ENCODE data around the gene XAGE3. TPM values are rescaled to one million over a fixed set of nuclear protein-coding genes. Genes with fewer than 3 reads are reported as not detected.
"Not testable (repeated sequence)": the region's sequence is repeated elsewhere in the genome, so short reads cannot be mapped to it uniquely, and the experiment has no call there.

XAGE3 gene
- total RNA-seq, 4 donors from 2014 or later, result not detected

DNA sequence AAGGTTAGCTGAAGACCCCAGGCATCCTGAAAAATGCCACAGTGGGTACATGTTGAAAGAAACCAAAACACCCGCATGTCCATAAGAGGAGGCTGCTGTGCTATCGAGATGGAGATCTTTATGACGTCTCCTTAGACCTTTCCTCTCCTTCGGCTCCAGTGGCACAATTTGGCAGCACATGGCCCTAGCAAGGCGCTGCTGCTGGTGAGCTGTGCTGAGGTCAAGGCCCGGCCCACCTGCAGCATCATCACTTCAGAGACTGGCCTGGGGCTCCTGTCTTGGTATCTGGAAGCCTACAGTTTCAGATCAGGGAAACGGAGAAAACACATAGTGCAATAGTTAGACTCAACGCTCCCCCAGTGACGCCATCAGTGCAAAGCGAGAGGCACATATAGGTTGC, 7.6 kb upstream of the XAGE3 start:
- H3K4me3 ChIP-seq, H3K27ac ChIP-seq, H3K4me1 ChIP-seq, H3K36me3 ChIP-seq, DNase-seq, H3K27me3 ChIP-seq, H3K9me3 ChIP-seq: not testable (repeated sequence)

DNA sequence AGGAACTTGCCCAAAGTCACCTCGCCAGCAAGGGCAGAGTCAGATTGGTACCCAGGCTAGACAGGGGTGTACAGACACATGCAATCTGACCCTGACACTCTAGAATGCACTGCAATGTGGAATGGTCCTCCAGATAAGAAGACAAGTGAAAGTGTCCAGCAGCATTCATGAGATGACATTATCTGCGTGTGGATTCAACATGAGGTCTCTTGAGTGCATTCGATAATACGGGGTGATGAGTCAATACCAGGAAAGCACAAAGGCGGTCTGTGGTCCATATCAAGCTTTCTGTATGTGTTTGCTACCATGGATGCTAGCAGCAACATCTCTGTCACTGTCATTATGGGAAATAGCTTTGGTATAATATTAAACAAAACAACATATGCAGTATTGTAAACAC, 6.8 kb upstream of the XAGE3 start:
- no peak overlapping the region for H3K27ac ChIP-seq
- no peaks in the 10 kb centered on the region for H3K36me3 ChIP-seq
- H3K9me3 ChIP-seq, result no peaks in the 10 kb centered on the region
- DNase-seq, result no peak
- TF ChIP-seq, protein P1, sequence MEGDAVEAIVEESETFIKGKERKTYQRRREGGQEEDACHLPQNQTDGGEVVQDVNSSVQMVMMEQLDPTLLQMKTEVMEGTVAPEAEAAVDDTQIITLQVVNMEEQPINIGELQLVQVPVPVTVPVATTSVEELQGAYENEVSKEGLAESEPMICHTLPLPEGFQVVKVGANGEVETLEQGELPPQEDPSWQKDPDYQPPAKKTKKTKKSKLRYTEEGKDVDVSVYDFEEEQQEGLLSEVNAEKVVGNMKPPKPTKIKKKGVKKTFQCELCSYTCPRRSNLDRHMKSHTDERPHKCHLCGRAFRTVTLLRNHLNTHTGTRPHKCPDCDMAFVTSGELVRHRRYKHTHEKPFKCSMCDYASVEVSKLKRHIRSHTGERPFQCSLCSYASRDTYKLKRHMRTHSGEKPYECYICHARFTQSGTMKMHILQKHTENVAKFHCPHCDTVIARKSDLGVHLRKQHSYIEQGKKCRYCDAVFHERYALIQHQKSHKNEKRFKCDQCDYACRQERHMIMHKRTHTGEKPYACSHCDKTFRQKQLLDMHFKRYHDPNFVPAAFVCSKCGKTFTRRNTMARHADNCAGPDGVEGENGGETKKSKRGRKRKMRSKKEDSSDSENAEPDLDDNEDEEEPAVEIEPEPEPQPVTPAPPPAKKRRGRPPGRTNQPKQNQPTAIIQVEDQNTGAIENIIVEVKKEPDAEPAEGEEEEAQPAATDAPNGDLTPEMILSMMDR (IDR thresholded peaks at IDR 0.05), result no peak
- no peak for TF ChIP-seq POLR2A (IDR thresholded peaks at IDR 0.05)
- H3K4me1 ChIP-seq, result no peaks in the 10 kb centered on the region
- no peak overlapping the region for H3K4me3 ChIP-seq
- H3K27me3 ChIP-seq, result no peaks in the 10 kb centered on the region

DNA sequence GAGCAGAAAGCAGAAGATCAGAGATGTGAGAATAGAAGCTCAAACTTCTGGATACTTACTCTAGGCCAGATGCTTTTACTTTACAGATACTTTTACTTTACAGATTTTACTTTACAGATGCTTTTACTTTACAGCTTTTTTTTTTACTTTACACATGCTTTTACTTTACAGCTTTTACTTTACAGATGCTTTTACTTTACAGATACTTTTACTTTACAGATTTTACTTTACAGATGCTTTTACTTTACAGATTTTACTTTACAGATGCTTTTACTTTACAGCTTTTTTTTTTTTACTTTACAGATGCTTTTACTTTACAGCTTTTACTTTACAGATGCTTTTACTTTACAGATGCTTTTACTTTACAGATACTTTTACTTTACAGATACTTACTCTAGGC, 5.9 kb upstream of the XAGE3 start:
- DNase-seq, H3K4me3 ChIP-seq, H3K9me3 ChIP-seq, H3K27me3 ChIP-seq, H3K27ac ChIP-seq, H3K4me1 ChIP-seq, H3K36me3 ChIP-seq: not testable (repeated sequence)

DNA sequence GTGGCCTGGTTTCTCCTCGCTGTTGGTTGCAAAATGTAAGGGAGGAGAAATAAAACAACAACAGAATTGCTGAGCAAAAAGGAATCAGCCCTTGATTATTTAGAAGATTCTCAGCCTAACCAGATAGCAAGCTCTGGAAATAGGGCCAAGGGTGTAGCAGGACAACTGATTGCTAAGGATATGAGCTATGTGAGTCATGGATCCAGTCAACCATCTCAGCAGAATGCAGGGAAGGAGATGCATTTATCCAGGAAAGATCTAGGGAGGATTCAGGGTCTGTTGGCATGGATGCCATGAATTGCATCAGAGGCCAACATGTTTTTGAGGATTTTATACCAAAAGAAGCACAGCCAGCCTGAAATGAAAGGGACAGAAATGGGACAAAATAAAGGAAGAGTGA, 2.2 kb upstream of the XAGE3 start:
- H3K36me3 ChIP-seq, result no peaks in the 10 kb centered on the region
- no peak for TF ChIP-seq POLR2A (IDR thresholded peaks at IDR 0.05)
- TF ChIP-seq, protein P1 (IDR thresholded peaks at IDR 0.05), result no peak
- H3K27ac ChIP-seq, result no peak overlapping the region
- H3K27me3 ChIP-seq, result no peaks in the 10 kb centered on the region
- H3K9me3 ChIP-seq, result no peaks in the 10 kb centered on the region
- H3K4me1 ChIP-seq, result no peaks in the 10 kb centered on the region
- no peak overlapping the region for H3K4me3 ChIP-seq
- DNase-seq, result no peak

DNA sequence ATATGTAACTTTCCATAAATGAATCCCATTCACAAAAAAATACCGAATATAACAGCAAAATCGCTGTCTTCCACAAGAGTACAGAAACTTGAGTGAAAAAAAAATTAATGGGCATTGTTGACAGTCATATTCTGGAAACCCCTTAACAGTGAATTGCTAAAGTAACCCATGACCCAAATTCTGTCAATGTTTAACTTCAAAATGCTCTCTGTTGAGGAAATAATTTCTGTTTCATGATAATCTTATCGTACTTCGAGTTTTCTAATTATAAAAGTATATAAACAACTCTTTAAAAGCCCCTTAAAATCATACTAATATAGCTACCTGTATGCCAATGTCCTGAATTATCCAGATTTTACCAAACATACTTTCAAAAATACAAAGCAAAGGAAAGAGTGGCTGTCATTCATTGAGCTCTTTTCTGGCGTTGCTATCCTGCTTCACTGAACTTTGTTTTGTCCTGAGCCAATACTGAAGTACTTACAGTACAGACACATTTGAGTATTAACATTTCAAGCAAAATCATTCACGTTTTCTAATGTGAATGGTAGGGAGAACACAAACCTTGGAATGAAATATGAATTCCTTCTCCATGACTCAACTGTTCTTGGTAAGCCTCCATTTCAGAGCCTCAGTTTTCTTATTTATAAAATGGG, 2.4 kb downstream of the XAGE3 start:
- Histone ChIP-seq H3K4me3 (no peak overlapping the region), H3K36me3 (no peaks in the 10 kb centered on the region), H3K4me1 (no peaks in the 10 kb centered on the region), H3K27me3 (no peaks in the 10 kb centered on the region), H3K9me3 (no peaks in the 10 kb centered on the region), H3K27ac (no peak overlapping the region)
- no peak for TF ChIP-seq POLR2A (IDR thresholded peaks at IDR 0.05)
- TF ChIP-seq, protein P1 (IDR thresholded peaks at IDR 0.05), result no peak
- DNase-seq, result no peak

DNA sequence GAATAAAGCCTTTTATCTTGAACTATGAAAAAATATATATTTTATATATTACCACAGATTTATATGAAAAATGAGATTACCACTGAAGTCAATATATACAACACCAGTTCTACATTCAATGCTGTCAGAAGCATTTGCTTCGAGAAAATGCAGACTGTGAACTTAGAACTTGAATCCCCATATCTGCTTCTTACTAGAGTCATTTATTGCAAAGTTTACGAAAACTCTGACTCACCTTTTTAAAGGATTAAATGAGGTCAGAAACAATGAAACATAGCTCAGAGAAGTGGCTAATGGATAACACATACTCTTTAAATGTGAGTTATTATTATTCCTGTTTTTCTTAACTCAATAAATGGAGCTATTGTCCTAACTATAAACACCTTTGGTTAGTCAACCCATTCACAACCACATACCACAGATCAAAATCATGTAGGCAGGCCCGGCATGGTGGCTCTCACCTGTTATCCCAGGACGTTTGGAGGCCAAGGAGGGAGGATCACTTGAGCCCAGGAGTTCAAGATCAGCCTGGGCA, 10.8 kb downstream of the XAGE3 start:
- H3K4me3 ChIP-seq, DNase-seq, H3K9me3 ChIP-seq, H3K27me3 ChIP-seq, H3K27ac ChIP-seq, H3K36me3 ChIP-seq, H3K4me1 ChIP-seq: not testable (repeated sequence)

DNA sequence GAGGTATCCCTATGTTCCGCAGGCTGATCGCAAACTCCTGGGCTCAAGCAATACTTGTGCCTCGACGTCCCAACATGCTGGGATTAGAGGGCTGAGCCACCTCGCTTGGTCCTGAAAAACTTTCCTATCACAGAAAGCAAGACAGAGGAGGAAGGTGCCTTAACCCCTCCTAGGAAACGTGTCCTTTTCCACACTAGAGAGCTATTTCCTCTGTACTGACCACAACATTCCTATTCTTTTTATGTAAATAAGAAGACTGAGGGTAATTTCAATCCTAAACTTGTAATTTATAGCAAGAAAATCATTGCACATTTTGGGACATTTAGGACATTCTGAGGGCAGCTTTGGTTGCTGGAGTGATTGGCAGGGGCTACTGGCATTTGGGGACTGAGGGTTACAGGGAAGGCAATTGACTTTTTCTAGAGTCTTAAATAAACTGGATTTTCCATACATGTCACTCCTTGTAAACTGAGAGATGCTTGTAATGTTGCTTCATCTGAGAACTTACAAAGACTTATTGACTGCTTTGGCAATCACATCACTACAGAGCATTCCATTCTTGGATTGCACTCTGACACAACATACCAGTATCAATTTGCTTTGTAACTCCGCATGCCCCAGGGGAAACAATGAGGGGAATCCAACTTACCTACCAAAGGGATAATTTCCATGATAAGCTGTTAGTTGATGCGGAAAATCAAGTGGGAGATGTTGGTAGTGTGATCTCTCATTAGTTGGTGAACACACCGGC, 15.6 kb downstream of the XAGE3 start:
- no peaks in the 10 kb centered on the region for H3K36me3 ChIP-seq
- H3K9me3 ChIP-seq, result no peaks in the 10 kb centered on the region
- no peak for TF ChIP-seq POLR2A (IDR thresholded peaks at IDR 0.05)
- TF ChIP-seq, protein P1 (IDR thresholded peaks at IDR 0.05), result no peak
- H3K4me1 ChIP-seq, result no peaks in the 10 kb centered on the region
- no peak for DNase-seq
- H3K27ac ChIP-seq, result no peak overlapping the region
- no peak overlapping the region for H3K4me3 ChIP-seq
- no peaks in the 10 kb centered on the region for H3K27me3 ChIP-seq

DNA sequence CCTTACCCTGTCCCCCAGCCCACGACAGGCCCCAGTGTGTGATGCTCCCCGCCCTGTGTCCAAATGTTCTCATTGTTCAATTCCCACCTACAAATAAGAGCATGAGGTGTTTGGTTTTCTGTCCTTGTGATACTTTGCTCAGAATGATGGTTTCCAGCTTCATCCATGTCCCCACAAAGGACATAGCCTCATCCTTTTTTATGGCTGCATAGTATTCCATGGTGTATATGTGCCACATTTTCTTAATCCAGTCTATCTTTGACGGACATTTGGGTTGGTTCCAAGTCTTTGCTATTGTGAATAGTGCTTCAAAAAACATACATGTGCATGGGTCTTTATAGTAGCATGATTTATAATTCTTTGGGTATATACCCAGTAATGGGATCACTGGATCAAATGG, 24.3 kb downstream of the XAGE3 start:
- not testable (repeated sequence) for H3K27ac ChIP-seq, H3K36me3 ChIP-seq, H3K4me3 ChIP-seq, DNase-seq, H3K27me3 ChIP-seq, H3K4me1 ChIP-seq, H3K9me3 ChIP-seq

All from Peyer's patch (tissue), 4 donors.